Measurements from ENCODE around the gene DIS3L2.

The DIS3L2 gene

GRCh38 chr2:231923010-231923344 is 38.5 kb upstream of the DIS3L2 start:
- no peaks in the 10 kb centered on the region for H3F3A ChIP-seq (ENCODE audit: insufficient read depth, low read length)
- no peak overlapping the region for H3K4me2 ChIP-seq (ENCODE audit: low read length)
- H2AFZ ChIP-seq (ENCODE audit: low read length), result no peak overlapping the region
- H3K4me1 ChIP-seq (ENCODE audit: insufficient read depth, low read length, severe bottlenecking), result peaks cover 15% of the 10 kb centered on the region
- no peaks in the 10 kb centered on the region for H3K36me3 ChIP-seq (ENCODE audit: insufficient read depth, low read length)
- no peaks in the 10 kb centered on the region for H4K20me1 ChIP-seq (ENCODE audit: insufficient read depth, low read length)
- H3K79me2 ChIP-seq (ENCODE audit: insufficient read depth, low read length), result no peaks in the 10 kb centered on the region
- H3K27me3 ChIP-seq (ENCODE audit: insufficient read depth, low read length), result no peaks in the 10 kb centered on the region; the same call in 1 of the 2 replicates
- H3K9me3 ChIP-seq (ENCODE audit: low read length), result no peaks in the 10 kb centered on the region
- TF ChIP-seq CTCF (IDR thresholded peaks at IDR 0.05; ENCODE audit: low read length), result no peak
- TF ChIP-seq EZH2 (IDR thresholded peaks at IDR 0.05; ENCODE audit: borderline replicate concordance, low read length), result no peak
- no peak overlapping the region for H3K27ac ChIP-seq (ENCODE audit: low read depth, low read length, poor library complexity, severe bottlenecking)
- H3K9ac ChIP-seq (ENCODE audit: low read length), result no peak overlapping the region
- H3K9me2 ChIP-seq (ENCODE audit: low read depth, low read length), result no peaks in the 10 kb centered on the region
- H3K4me3 ChIP-seq (ENCODE audit: low read depth, low read length, poor library complexity, severe bottlenecking), result no peak overlapping the region

GRCh38 chr2:231923951-231924888 is 37.3 kb upstream of the DIS3L2 start:
- Histone ChIP-seq H3K4me3 (ENCODE audit: low read depth, low read length, poor library complexity, severe bottlenecking) (no peak overlapping the region), H3K36me3 (ENCODE audit: insufficient read depth, low read length) (no peaks in the 10 kb centered on the region), H3K4me1 (ENCODE audit: insufficient read depth, low read length, severe bottlenecking) (peaks cover 15% of the 10 kb centered on the region), H3K79me2 (ENCODE audit: insufficient read depth, low read length) (no peaks in the 10 kb centered on the region), H3K9ac (ENCODE audit: low read length) (no peak overlapping the region), H3K27ac (ENCODE audit: low read depth, low read length, poor library complexity, severe bottlenecking) (no peak overlapping the region), H3K4me2 (ENCODE audit: low read length) (no peak overlapping the region), H3F3A (ENCODE audit: insufficient read depth, low read length) (no peaks in the 10 kb centered on the region), H3K9me2 (ENCODE audit: low read depth, low read length) (no peaks in the 10 kb centered on the region), H3K27me3 (ENCODE audit: insufficient read depth, low read length) (no peaks in the 10 kb centered on the region; the same call in 1 of the 2 replicates), H3K9me3 (ENCODE audit: low read length) (no peaks in the 10 kb centered on the region), H4K20me1 (ENCODE audit: insufficient read depth, low read length) (no peaks in the 10 kb centered on the region), H2AFZ (ENCODE audit: low read length) (no peak overlapping the region)
- no peak for TF ChIP-seq CTCF (IDR thresholded peaks at IDR 0.05; ENCODE audit: low read length)
- TF ChIP-seq EZH2 (IDR thresholded peaks at IDR 0.05; ENCODE audit: borderline replicate concordance, low read length), result no peak

DNA sequence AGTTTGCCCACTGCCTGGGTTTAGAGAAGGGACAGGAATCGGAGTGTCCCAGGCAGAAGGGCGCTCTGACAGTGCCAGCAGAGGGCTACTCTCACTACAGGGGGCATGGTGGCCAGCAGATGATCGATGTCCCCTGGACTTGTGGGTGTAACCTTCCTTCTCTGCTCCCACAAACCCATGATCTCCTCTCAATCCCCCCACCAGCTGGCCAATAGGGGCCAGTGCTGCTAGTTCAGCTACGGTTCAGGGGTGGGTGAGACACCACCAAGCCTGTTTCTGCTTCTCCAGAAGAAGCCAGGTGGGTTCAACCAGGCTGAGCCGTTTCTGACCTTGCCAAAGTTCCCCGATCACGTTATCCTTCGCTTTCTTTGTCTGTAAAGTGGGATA is 36.6 kb upstream of the DIS3L2 start:
- H3K4me1 ChIP-seq (ENCODE audit: insufficient read depth, low read length, severe bottlenecking), result peaks cover 15% of the 10 kb centered on the region
- H3K4me2 ChIP-seq (ENCODE audit: low read length), result peak overlapping the region; percentile 81
- no peak overlapping the region for H3K27ac ChIP-seq (ENCODE audit: low read depth, low read length, poor library complexity, severe bottlenecking)
- H3K79me2 ChIP-seq (ENCODE audit: insufficient read depth, low read length), result no peaks in the 10 kb centered on the region
- no peaks in the 10 kb centered on the region for H3K36me3 ChIP-seq (ENCODE audit: insufficient read depth, low read length)
- no peaks in the 10 kb centered on the region; the same call in 1 of the 2 replicates for H3K27me3 ChIP-seq (ENCODE audit: insufficient read depth, low read length)
- H3K9ac ChIP-seq (ENCODE audit: low read length), result no peak overlapping the region
- no peaks in the 10 kb centered on the region for H4K20me1 ChIP-seq (ENCODE audit: insufficient read depth, low read length)
- TF ChIP-seq EZH2 (IDR thresholded peaks at IDR 0.05; ENCODE audit: borderline replicate concordance, low read length) (no peak), CTCF (IDR thresholded peaks at IDR 0.05; ENCODE audit: low read length) (no peak)
- H3K9me2 ChIP-seq (ENCODE audit: low read depth, low read length), result no peaks in the 10 kb centered on the region
- H3K4me3 ChIP-seq (ENCODE audit: low read depth, low read length, poor library complexity, severe bottlenecking), result no peak overlapping the region
- H2AFZ ChIP-seq (ENCODE audit: low read length), result no peak overlapping the region
- no peaks in the 10 kb centered on the region for H3F3A ChIP-seq (ENCODE audit: insufficient read depth, low read length)
- no peaks in the 10 kb centered on the region for H3K9me3 ChIP-seq (ENCODE audit: low read length)

All from OCI-LY1 (cell line).